ENCODE measurements around the gene MAGIX.

MAGIX gene

DNA sequence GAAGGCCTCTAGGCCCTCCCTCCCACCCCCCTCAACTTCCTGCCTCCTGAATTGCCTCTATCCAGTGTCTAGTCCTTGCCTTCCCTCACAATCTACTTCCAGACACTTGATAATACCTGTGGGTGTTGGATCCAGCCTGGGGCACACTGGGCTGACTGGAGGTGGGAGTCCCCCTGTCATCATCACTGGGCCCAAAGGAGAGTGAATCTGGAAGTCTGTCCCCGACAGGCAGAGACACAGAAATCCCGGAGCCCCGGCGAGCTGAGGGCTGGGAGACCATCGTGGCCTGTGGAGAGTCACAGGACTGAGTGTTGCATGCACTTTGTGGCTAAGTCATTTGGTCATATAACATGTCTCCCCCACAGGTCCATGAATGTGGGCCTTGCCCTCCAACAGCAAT is 45.8 kb downstream of the MAGIX start:
- DNase-seq, result no peak

DNA sequence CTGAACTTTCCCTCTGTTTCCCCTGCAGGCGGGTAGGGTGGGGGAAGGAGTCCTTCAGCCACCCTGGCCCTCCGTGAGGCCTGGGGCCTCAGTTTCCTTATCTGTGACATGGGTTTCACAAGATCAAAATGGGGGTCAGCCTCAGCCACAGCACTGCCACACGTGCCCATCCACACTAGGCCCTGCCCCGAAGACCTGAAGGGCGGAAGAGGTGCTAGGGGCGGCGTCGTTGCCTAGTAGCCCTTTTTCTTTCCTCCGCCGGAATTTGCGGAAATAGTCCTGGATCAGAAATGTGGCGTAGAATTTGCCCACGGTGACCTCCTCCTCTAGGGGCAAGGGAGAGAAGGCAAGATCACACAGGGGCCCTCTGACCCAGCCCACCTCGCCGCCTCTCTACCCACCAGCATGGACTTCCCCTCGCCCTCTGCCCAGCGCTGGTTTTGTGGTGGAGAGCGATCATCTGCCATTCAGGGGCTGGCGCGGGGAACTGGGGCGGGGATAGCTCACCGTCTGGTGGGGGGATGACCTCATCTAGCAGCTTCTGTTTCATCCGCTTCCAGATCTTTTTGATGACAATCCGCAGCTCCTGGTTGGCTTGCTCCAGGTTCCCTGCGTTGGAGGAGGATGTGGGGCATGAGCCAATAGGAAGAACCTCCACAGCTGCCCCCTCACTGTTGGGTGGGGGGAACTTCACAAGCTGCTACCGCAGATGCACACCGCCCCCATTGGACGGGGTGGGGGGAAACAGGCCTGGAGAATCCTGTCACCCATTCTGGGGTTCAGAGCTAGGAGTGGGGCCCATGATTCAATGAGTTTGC is 47.1 kb downstream of the MAGIX start:
- no peak for DNase-seq

DNA sequence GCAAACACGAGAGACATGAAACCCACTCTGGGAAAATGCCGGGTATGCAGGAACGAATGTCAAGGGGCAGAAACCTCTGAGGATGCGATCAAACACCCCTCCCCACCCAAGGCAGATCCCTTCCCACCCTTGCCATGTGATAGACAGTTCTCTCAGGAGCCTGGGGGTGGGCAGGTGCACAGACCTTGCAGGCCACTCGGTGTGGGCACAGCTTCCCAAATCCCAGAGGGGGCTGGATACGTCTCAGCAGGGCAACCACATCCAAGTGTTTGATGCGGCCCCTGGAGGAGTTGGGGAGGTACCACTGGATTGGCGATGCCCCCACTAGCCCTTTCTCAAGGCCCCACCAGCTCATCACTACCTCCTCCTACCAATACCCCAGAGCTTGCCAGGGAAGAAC is 47.8 kb downstream of the MAGIX start:
- DNase-seq, result no peak

DNA sequence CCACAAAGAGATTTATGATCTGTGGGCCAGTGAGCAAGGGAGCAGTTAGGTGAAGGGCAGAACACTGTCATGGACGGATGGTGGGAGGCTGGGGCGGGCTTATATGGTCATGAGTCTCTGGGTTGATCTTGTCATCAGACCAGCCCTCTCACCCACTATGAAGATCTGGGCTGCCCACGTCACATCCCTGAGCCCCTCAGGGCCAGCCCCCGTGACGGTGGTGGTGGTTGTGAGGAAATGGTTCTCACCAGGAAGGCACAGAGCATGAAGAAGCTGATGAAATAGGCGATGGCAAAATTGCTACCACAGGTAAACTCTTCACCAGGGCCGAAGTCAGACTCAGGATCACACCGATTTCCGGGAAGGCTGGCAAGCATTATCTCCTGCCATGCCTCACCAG is 48.5 kb downstream of the MAGIX start:
- DNase-seq, result no peak

DNA sequence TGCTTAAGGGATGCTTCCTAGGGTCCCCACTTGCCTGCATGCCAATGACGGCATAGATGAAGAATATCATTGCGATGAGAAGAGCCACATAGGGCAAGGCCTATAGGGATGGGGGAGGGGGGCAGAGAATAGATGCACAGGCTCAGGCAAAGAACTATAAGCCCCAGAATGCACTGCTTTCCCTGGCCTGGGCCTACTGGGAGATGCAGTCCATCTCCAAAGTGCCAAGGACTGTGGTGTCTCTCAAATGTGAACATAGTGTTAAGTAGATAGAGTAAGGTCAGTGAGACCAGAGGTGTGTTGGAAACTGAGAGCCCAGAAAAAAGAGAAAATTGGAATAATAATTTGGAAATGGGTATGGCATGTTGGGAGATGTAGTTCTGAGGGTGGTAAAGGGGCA is 49.7 kb downstream of the MAGIX start:
- DNase-seq, result no peak

DNA sequence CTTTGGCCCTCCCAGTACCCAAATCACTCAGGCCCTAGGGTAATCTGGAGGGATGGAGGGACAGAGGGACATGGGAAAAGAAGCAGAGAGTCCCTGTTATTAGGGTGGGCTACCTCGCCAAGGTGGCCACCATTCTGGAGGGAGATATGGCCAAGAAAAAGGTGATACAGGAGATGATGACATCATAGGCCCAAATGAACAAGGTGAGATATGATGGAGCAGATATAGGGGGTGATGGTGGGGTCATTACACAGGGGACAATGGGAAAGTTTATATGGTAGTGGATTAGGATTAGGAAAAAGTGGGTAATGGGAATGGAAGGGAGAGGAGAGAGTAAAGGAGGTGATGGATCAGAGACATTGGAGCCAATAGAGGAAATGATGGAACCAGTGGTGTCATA is 50.3 kb downstream of the MAGIX start:
- no peak for DNase-seq

DNA sequence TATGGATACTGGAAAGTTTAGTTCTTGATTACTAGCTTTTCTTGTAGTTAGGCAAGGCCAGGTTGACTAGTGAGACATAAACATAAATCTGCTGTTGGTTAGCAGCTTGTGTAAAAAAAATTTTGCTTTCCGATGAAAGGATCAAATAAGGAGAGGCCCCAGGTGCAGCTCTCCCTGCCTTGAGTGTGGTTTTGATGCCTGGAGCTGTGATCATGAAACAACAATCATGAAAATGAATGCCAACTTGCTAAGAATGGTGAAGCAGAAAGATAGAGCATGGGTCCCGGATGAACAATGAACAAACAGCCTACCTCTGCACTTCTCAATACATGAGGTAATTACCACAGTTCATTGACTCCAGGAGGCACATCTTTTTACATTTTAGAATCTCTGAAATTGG is 51.9 kb downstream of the MAGIX start:
- DNase-seq, result no peak

DNA sequence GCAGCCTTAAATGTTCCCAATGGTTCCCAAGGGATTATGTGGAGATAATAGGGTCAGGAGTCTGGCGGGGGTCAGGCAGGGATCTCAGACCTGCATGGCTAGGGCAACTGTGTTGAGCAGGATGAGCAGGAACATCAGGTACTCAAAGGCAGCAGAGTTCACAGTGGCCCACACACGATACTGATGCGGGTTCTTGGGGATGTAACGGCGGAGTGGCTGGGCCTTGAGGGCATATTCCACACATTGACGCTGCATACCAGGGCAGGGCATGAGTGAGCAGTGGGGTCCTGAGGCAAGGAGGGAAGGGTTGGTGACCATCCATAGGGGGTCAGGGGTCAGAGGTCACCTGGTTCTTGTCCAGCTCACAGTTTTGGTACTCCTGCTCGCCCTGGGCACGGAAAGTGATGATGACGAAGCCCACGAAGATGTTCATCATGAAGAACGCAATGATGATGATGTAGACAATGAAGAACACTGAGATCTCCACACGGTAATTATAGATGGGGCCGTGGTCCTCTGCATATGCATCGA is 52.5 kb downstream of the MAGIX start:
- no peak for DNase-seq
